AG04449 (cell line): Measurements from ENCODE around the gene PCDHGB5.
"Not testable (repeated sequence)": the region's sequence is repeated elsewhere in the genome, so short reads cannot be mapped to it uniquely, and the experiment has no call there.

Experiments used
- CTCF ChIA-PET: fragments of 350-600 bp; formaldehyde crosslinking; extraction: SDS; loops from one replicate; lab custom pipeline; 2021; ENCODE audit warnings: antibody characterized with exemption; lab: Yijun Ruan, JAX
- POLR2A ChIA-PET: fragments of 400-600, 350-600 bp; formaldehyde crosslinking; extraction: SDS; loops from one replicate; lab custom pipeline; 2020; ENCODE audit warnings: antibody characterized with exemption, inconsistent platforms; lab: Yijun Ruan, JAX
- DNase-seq: peaks from one replicate; pipeline ENCODE4 v3.0.0-alpha.2; 2010; ENCODE audit warnings: low read depth, low spot score
- H3K4me3 ChIP-seq: 2 replicates; pipeline ENCODE4 v1.5.1; 2011; ENCODE audit warnings: low read depth, mild to moderate bottlenecking, control low read depth, low read length
- CTCF ChIP-seq: IDR thresholded peaks from one replicate; pipeline ENCODE4 v1.5.1; 2011; ENCODE audit warnings: mild to moderate bottlenecking, moderate library complexity, low read length, control low read depth, inconsistent platforms; ENCODE audit not compliant: insufficient read depth; ENCODE audit errors: missing control alignments

The PCDHGB5 gene

DNA sequence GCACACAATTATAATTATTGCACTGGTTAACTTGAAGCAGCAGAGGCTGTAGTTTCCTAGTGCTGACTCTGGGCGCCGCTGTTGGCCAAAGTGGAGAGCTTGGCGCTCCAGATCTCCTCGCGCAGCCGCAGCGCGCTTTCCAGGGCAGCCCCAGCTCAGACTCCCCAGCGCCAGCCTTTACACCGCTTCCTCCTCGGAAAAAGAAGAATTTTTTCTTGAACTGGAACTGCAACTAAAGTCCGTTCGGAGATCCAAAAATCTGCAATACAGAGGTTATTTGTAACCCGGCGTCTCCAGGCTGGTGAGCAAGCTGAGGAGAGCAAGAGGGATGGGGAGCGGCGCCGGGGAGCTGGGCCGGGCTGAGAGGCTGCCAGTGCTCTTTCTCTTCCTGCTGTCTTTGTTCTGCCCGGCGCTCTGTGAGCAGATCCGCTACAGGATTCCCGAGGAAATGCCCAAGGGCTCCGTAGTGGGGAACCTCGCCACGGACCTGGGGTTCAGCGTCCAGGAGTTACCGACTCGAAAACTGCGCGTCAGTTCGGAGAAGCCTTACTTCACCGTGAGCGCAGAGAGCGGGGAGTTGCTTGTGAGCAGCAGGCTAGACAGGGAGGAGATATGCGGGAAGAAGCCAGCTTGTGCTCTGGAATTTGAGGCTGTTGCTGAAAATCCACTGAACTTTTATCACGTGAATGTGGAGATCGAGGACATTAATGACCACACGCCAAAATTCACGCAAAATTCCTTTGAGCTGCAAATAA lies 10.0 kb upstream of the PCDHGB5 start, which contains the start of gene PCDHGB4:
Gene PCDHGB4 (plus strand): TSS at position 142 of the 755 bp plus-strand sequence. CDS start 187 bp downstream, at position 329.
- CTCF ChIA-PET, result interaction anchor here (1.0 to 8.4 kb wide), 8 partner anchors 9 to 181 kb away, joined by 3 to 77 read pairs (median 10); partner anchors contain the start of genes PCDHGA6, PCDHGB3 and PCDHGB5
- TF ChIP-seq CTCF, result peak; percentile 33
- POLR2A ChIA-PET, DNase-seq: not testable (repeated sequence)
- peak within 1 kb of the TSS; percentile 42 for H3K4me3 ChIP-seq

- no peak for DNase-seq
- ChIA-PET CTCF (interaction anchor here (1.6 to 8.4 kb wide), 5 partner anchors 9 to 175 kb away, joined by 5 to 77 read pairs (median 11); partner anchors contain the start of genes PCDHGA6, PCDHGB3 and PCDHGB5), POLR2A (no interaction called here)
- H3K4me3 ChIP-seq, result no peak overlapping the region
- no peak for TF ChIP-seq CTCF
Measured at GRCh38 chr5:141388661-141389060, 9.1 kb upstream of the PCDHGB5 start.

- POLR2A ChIA-PET, result no interaction called here
- TF ChIP-seq CTCF, result no peak
- DNase-seq, result no peak
- CTCF ChIA-PET, result interaction anchor here (0.9 to 8.4 kb wide), 10 partner anchors 8 to 177 kb away, joined by 3 to 77 read pairs (median 8); partner anchors contain the start of genes PCDHGA10, PCDHGA6 and PCDHGB5
- H3K4me3 ChIP-seq, result no peak overlapping the region
Measured at GRCh38 chr5:141389153-141390042, 8.3 kb upstream of the PCDHGB5 start.

- H3K4me3 ChIP-seq, result 0 out of 2 replicates have a peak within 1 kb of the TSS, but pooled peaks have one; percentile 1
- DNase-seq, result no peak
- ChIA-PET CTCF (interaction anchor here (0.7 to 8.4 kb wide), 9 partner anchors 11 to 174 kb away, joined by 3 to 77 read pairs (median 5); partner anchors contain the start of genes PCDHGA10, PCDHGA6, PCDHGB1 and PCDHGB6), POLR2A (no interaction called here)
- no peak for TF ChIP-seq CTCF
Measured at GRCh38 chr5:141392429-141393198, 5.1 kb upstream of the PCDHGB5 start, which contains the start of gene PCDHGA8. Gene PCDHGA8 (plus strand): TSS chr5:141392633. CDS start chr5:141392814, 181 bp downstream.

- ChIA-PET POLR2A (no interaction called here), CTCF (interaction anchor here (1.0 to 8.4 kb wide), 6 partner anchors 12 to 173 kb away, joined by 3 to 77 read pairs (median 10); partner anchors contain the start of genes PCDHGA10 and PCDHGA6)
- H3K4me3 ChIP-seq, result no peak overlapping the region
- DNase-seq, result no peak
- no peak for TF ChIP-seq CTCF
Measured at GRCh38 chr5:141393267-141393666, 4.5 kb upstream of the PCDHGB5 start.

DNA sequence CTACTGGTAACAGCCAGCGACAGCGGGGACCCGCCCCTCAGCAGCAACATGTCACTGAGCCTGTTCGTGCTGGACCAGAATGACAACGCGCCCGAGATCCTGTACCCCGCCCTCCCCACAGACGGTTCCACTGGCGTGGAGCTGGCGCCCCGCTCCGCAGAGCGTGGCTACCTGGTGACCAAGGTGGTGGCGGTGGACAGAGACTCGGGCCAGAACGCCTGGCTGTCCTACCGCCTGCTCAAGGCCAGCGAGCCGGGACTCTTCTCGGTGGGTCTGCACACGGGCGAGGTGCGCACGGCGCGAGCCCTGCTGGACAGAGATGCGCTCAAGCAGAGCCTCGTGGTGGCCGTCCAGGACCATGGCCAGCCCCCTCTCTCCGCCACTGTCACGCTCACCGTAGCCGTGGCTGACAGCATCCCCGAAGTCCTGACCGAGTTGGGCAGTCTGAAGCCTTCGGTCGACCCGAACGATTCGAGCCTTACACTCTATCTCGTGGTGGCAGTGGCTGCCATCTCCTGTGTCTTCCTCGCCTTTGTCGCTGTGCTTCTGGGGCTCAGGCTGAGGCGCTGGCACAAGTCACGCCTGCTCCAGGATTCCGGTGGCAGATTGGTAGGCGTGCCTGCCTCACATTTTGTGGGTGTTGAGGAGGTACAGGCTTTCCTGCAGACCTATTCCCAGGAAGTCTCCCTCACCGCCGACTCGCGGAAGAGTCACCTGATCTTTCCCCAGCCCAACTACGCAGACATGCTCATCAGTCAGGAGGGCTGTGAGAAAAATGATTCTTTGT lies 3.2 kb upstream of the PCDHGB5 start:
- H3K4me3 ChIP-seq, DNase-seq, POLR2A ChIA-PET: not testable (repeated sequence)
- CTCF ChIA-PET, result interaction anchor here (0.9 to 4.6 kb wide), 8 partner anchors 12 to 172 kb away, joined by 3 to 50 read pairs (median 10); partner anchors contain the start of genes PCDHGA10, PCDHGA12, PCDHGA6 and PCDHGB6
